Left lung (tissue), 10 donors: Measurements from ENCODE around the gene NDUFB4. TPM values are rescaled to one million over a fixed set of nuclear protein-coding genes. Genes with fewer than 3 reads are reported as not detected.
"Not testable (repeated sequence)": the region's sequence is repeated elsewhere in the genome, so short reads cannot be mapped to it uniquely, and the experiment has no call there.

Experiments
- ATAC-seq: fragments of 200-7000 bp; cut with Tn5 transposase; one replicate; pipeline ENCODE4 v1.9.1; 2020; ENCODE audit warnings: moderate library complexity
- DNase-seq, 4 donors: peaks; one replicate each; pipeline ENCODE4 v3.0.0-alpha.2; 2013 to 2020
- H3K27ac ChIP-seq, 2 donors: fragments of 200-600 bp; sonication (generic) in 1 of 2; one replicate each; pipeline versions ENCODE4 v1.5.0 to v1.8.0; 2020 to 2021
- H3K27me3 ChIP-seq, 2 donors: fragments of 200-600 bp; sonication (generic) in 1 of 2; one replicate each; pipeline versions ENCODE4 v1.5.0 to v1.8.0; 2020 to 2021
- H3K36me3 ChIP-seq, 2 donors: fragments of 200-600 bp; sonication (generic) in 1 of 2; one replicate each; pipeline versions ENCODE4 v1.5.0 to v1.8.0; 2020 to 2021
- H3K4me1 ChIP-seq, 2 donors: fragments of 200-600 bp; one replicate each; pipeline ENCODE4 v1.8.0; 2021
- H3K4me3 ChIP-seq, 2 donors: fragments of 200-600 bp; sonication (generic) in 1 of 2; one replicate each; pipeline versions ENCODE4 v1.5.0 to v1.8.0; 2020 to 2021; ENCODE audit warnings: mild to moderate bottlenecking in 1 of 2
- H3K9me3 ChIP-seq, 2 donors: fragments of 200-600 bp; sonication (generic) in 1 of 2; one replicate each; pipeline versions ENCODE4 v1.5.0 to v1.8.0; 2020 to 2021
- intact Hi-C, 2 donors: fragments of 100-400 bp; cut with DNase I; formaldehyde crosslinking; loops; one replicate each; pipeline versions ENCODE4 v1.11.2 to v1.14.2; 2022
- polyA plus RNA-seq, 6 donors: library from polyadenylated mRNA; unstranded; fragments of 120-200 nt; gene quantifications; one replicate each; pipeline ENCODE4 v1.2.1, GENCODE V29; 2013; ENCODE audit not compliant: insufficient read length in 6 of 6
- total RNA-seq, 2 donors: library from RNA; stranded (reverse); fragmentation: NEBNext Ultra II Directional; extraction: Animal tissue kit (Norgen Biotek cat#: 25700); gene quantifications; one replicate each; pipeline ENCODE4 v1.2.1, GENCODE V29; 2021
- TF ChIP-seq, protein P1 (sequence below), 2 donors: fragments of 200-600 bp; sonication (generic) in 1 of 2; IDR thresholded peaks; one replicate each; pipeline versions ENCODE4 v1.5.0 to v1.8.0; 2021; ENCODE audit warnings: antibody characterized with exemption in 2 of 2
- donor health status: DM: no; HTN: yes; CAD: no.
- donor health status: DM: no; HTN: no; CAD: no.

Gene NDUFB4
- total and polyA plus RNA-seq, 8 donors: 90.4 to 170 (median 156) TPM

DNA sequence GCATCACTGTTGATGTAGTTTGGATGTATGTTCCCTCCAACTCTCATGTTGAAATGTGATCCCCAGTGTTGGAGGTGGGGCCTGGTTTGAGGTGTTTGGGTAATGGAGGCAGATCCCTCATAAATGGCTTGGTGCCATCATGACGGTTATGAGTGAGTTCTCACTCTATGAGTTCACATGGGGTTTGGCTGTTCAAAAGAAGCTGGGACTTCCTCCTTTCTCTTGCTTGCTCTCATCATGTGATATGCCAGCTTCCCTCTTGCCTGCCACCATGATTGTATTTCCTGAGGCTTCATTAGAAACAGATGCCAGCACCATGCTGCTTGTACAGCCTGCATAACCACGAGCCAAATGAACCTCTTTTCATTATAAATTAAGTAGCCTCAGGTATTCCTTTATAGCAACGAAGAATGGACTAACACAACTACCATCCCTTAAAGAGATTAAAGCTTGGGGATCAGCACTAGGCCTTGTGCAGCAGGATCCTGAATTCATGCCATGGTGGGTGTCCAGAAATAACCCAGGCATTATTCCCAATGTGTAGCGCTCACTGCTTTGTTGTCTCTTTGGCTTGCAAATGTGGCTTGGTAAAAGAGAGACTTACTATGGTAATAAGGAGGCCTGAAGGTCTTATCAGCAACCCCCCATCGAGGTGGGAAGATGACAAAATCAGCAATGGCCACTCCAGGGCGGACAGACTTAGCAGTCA, 41.9 kb downstream of the NDUFB4 start:
- Histone ChIP-seq H3K4me3 (no peak overlapping the region), H3K4me1 (no peaks in the 10 kb centered on the region), H3K36me3 (no peaks in the 10 kb centered on the region), H3K27ac (no peak overlapping the region), H3K27me3 (no peaks in the 10 kb centered on the region), H3K9me3 (no peaks in the 10 kb centered on the region)
- intact Hi-C loops: no loop called here
- TF ChIP-seq, protein P1, sequence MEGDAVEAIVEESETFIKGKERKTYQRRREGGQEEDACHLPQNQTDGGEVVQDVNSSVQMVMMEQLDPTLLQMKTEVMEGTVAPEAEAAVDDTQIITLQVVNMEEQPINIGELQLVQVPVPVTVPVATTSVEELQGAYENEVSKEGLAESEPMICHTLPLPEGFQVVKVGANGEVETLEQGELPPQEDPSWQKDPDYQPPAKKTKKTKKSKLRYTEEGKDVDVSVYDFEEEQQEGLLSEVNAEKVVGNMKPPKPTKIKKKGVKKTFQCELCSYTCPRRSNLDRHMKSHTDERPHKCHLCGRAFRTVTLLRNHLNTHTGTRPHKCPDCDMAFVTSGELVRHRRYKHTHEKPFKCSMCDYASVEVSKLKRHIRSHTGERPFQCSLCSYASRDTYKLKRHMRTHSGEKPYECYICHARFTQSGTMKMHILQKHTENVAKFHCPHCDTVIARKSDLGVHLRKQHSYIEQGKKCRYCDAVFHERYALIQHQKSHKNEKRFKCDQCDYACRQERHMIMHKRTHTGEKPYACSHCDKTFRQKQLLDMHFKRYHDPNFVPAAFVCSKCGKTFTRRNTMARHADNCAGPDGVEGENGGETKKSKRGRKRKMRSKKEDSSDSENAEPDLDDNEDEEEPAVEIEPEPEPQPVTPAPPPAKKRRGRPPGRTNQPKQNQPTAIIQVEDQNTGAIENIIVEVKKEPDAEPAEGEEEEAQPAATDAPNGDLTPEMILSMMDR (IDR thresholded peaks at IDR 0.05): no peak
- ATAC-seq (no peak), DNase-seq (no peak)

DNA sequence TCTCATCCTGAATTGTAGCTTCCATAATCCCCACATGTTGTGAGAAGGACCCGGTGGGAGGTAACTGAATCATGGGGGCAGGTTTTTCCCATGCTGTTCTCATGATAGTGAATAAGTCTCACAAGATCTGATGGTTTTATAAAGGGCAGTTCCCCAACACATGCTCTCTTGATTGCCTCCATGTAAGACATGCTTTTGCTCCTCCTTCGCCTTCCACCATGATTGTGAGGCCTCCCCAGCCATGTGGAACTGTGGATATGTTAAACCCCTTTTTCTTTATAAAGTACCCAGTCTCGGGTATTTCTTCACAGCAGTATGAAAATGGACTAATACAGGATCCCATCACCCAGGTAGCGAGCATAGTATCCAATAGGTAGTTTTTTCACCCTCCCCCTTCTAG, 42.7 kb downstream of the NDUFB4 start:
- H3K27me3 ChIP-seq, H3K9me3 ChIP-seq, H3K4me3 ChIP-seq, H3K4me1 ChIP-seq, ATAC-seq, H3K36me3 ChIP-seq, DNase-seq, H3K27ac ChIP-seq, intact Hi-C loops: not testable (repeated sequence)

DNA sequence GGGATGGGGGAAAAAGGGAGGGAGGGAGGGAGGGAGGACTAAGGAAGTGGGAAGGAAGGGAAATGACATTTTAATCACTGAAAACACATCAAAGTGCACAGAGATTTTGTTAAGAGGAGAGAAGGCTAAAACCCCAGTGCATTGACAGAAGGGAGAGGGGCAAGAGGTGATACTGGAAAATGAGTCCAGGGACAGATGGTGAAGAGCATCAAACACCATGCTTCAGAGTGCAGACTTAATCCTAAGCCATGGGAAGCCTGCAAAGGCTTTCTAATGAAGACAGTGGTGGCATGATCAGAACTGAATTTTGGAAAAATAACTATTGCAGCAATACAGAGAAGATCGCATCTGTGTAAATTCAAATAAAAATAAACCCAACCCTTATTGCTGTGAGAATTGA, 44.1 kb downstream of the NDUFB4 start:
- H3K27ac ChIP-seq: no peak overlapping the region
- intact Hi-C loops: no loop called here
- ATAC-seq (no peak), DNase-seq (no peak)
- H3K9me3 ChIP-seq: no peaks in the 10 kb centered on the region
- H3K4me3 ChIP-seq: no peak overlapping the region
- H3K27me3 ChIP-seq: no peaks in the 10 kb centered on the region
- TF ChIP-seq, protein P1 (IDR thresholded peaks at IDR 0.05): no peak
- no peaks in the 10 kb centered on the region for H3K4me1 ChIP-seq
- H3K36me3 ChIP-seq: no peaks in the 10 kb centered on the region

DNA sequence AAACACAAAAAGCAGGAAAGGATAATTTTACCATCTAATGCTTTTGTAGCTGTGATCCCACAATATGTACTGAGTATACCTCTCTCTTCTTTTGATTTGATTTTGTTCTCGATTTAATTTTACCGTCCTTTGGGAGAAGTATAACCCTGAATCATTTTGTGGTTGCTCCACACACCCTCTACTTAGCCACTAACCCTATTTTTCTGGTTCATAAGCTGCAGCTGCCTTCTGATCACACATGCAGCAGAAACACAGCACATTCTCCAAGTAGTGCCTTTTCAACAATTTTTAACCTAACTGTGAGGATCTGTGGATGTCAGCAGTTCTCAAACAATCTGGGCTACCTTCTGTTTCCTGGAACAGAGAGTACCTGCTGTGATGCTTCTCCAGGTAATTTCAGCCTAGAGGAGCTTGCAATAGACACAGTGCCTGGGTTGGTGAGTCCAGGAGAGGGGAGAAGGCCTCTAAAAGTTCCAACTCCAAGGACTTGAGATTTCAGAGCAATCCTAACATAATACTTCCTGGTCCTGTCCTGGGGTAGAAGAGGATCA, 45.6 kb downstream of the NDUFB4 start:
- no peak overlapping the region for H3K27ac ChIP-seq
- no peaks in the 10 kb centered on the region for H3K36me3 ChIP-seq
- DNase-seq (no peak), ATAC-seq (no peak)
- no peaks in the 10 kb centered on the region for H3K9me3 ChIP-seq
- no peak overlapping the region for H3K4me3 ChIP-seq
- no peaks in the 10 kb centered on the region for H3K27me3 ChIP-seq
- H3K4me1 ChIP-seq: no peaks in the 10 kb centered on the region
- TF ChIP-seq, protein P1 (IDR thresholded peaks at IDR 0.05): no peak
- intact Hi-C loops: no loop called here

DNA sequence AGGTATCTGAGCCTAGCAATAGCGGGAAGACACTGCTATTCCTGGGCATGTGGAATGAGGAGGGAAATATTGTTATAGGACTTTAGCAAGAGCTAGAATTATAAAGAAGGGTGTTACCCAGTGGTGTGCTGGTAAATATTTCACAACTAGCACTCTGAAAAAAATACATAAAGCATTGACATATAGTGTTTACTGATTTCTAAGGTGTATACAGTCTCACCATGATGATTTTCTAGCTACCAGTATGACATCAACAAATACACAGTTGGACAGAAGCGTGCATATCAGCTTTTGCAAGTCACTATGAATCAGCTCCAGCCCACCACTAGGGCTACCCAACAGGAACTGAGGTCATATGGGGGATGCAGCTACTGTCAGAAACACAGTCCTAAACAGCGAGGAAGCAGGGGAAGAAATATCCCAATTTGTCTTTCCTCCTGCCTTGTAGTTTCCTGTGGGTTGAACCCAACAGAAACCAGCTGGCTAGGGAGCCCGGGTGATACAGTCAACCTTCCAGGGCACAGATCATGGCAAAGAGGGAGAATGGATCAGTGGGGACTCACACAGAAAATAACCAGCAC, 46.3 kb downstream of the NDUFB4 start:
- Histone ChIP-seq H3K27me3 (no peaks in the 10 kb centered on the region), H3K27ac (no peak overlapping the region), H3K36me3 (no peaks in the 10 kb centered on the region), H3K4me1 (no peaks in the 10 kb centered on the region), H3K4me3 (no peak overlapping the region), H3K9me3 (no peaks in the 10 kb centered on the region)
- DNase-seq (no peak), ATAC-seq (no peak)
- TF ChIP-seq, protein P1 (IDR thresholded peaks at IDR 0.05): no peak
- intact Hi-C loops: no loop called here
